ENCODE measurements around the gene SKIC2. TPM values are rescaled to one million over a fixed set of nuclear protein-coding genes. Genes with fewer than 3 reads are reported as not detected.

The SKIC2 gene
- total RNA-seq, 1 donor from 2014 or later: 77.4 TPM

Other genes starting within 250 kb of the SKIC2 start
- gene LY6G6D, start 243.8 kb upstream of the SKIC2 start, total RNA-seq: not detected
- gene LY6G6C, start 237.4 kb upstream of the SKIC2 start, total RNA-seq: not detected
- not detected for gene MPIG6B, start 235.8 kb upstream of the SKIC2 start, total RNA-seq
- 150 TPM for gene DDAH2, start 229.9 kb upstream of the SKIC2 start, total RNA-seq
- 281 TPM for gene CLIC1, start 222.6 kb upstream of the SKIC2 start, total RNA-seq
- 17.7 TPM for gene MSH5, start 219.2 kb upstream of the SKIC2 start, total RNA-seq
- gene SAPCD1, start 196.5 kb upstream of the SKIC2 start, total RNA-seq: not detected
- not detected for gene VWA7, start 181.8 kb upstream of the SKIC2 start, total RNA-seq
- gene VARS1, start 163.4 kb upstream of the SKIC2 start, total RNA-seq: 48.3 TPM
- 61.3 TPM for gene LSM2, start 152.2 kb upstream of the SKIC2 start, total RNA-seq
- not detected for gene HSPA1L, start 143.9 kb upstream of the SKIC2 start, total RNA-seq
- gene HSPA1A, start 143.6 kb upstream of the SKIC2 start, total RNA-seq: 288 TPM
- gene HSPA1B, start 131.4 kb upstream of the SKIC2 start, total RNA-seq: 613 TPM
- 21.6 TPM for gene NEU1, start 96.4 kb upstream of the SKIC2 start, total RNA-seq
- gene SLC44A4, start 80.2 kb upstream of the SKIC2 start, total RNA-seq: not detected
- 39.5 TPM for gene EHMT2, start 61.5 kb upstream of the SKIC2 start, total RNA-seq
- gene ZBTB12, start 57.1 kb upstream of the SKIC2 start, total RNA-seq: 7.3 TPM
- gene C2, start 31.5 kb upstream of the SKIC2 start, total RNA-seq: 18.6 TPM
- gene CFB, start 13.1 kb upstream of the SKIC2 start, total RNA-seq: 132 TPM
- gene NELFE, start 204 bp upstream of the SKIC2 start, total RNA-seq: 208 TPM
- gene DXO, start 13.0 kb downstream of the SKIC2 start, total RNA-seq: 18.0 TPM
- 147 TPM for gene C4A, start 22.9 kb downstream of the SKIC2 start, total RNA-seq
- gene C4B, start 55.6 kb downstream of the SKIC2 start, total RNA-seq: 133 TPM
- gene CYP21A2, start 79.2 kb downstream of the SKIC2 start, total RNA-seq: 14.0 TPM
- gene TNXB, start 150.2 kb downstream of the SKIC2 start, total RNA-seq: 493 TPM
- gene ATF6B, start 169.1 kb downstream of the SKIC2 start, total RNA-seq: 123 TPM
- not detected for gene FKBPL, start 171.1 kb downstream of the SKIC2 start, total RNA-seq
- gene PRRT1, start 192.8 kb downstream of the SKIC2 start, total RNA-seq: 1.4 TPM
- gene PPT2, start 195.0 kb downstream of the SKIC2 start, total RNA-seq: 839 TPM
- gene EGFL8, start 205.4 kb downstream of the SKIC2 start, total RNA-seq: 9.4 TPM
- gene AGPAT1, start 216.9 kb downstream of the SKIC2 start, total RNA-seq: 136 TPM
- 73.0 TPM for gene RNF5, start 219.2 kb downstream of the SKIC2 start, total RNA-seq
- 6.1 TPM for gene AGER, start 225.1 kb downstream of the SKIC2 start, total RNA-seq
- gene PBX2, start 231.0 kb downstream of the SKIC2 start, total RNA-seq: 18.1 TPM
- gene GPSM3, start 233.5 kb downstream of the SKIC2 start, total RNA-seq: 19.4 TPM

Data from ascending aorta (tissue), 1 donor.